ENCODE measurements around the gene KCNE4. TPM values are rescaled to one million over a fixed set of nuclear protein-coding genes. Genes with fewer than 3 reads are reported as not detected.

Gene KCNE4, protein sequence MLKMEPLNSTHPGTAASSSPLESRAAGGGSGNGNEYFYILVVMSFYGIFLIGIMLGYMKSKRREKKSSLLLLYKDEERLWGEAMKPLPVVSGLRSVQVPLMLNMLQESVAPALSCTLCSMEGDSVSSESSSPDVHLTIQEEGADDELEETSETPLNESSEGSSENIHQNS
- 7.4 to 23.2 TPM (median 22.3 TPM) in 3 replicates for total RNA-seq
- long read RNA-seq, transcript KCNE4-201 (2 exons, 3,291 nt) = major isoform, 45 of 51 reads
- long read RNA-seq, partial matches to known transcripts = 0 of 51 reads
- long read RNA-seq, other reads (novel, unspliced or antisense) = 6 of 51 reads

DNA sequence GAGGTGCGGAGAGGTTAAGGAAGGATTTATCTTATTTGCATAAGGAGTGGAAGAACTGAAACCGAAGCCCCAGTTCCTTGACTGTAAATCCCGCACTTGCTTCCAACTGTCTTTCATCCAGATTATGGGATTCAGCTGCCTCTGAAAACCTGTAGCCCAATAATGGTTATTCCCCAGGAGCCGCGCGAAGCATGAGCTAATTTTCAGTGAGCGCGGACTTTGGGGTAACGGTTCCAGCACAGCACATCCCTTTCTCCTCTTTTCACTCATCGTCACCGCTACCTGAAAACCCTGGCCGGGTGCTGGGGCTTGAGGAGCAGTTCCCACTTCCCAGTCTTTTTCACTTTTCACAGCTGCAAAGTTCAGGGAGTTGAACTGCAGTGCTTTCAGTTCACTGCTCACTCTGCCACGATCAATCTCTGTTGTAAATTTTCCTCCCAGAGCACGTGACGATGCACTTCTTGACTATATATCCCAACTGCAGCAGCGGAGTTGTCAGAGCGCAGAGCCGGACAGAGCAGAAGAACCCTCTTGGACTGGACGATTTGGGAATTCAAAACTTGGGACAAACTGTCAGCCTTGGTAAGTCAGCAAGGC lies at the start of gene KCNE4:
TSS of gene KCNE4 (plus strand) at position 498 of the 597 bp plus-strand sequence. CDS start 641 bp downstream, outside the sequence.
- Mint-ChIP-seq H3K36me3 (ENCODE audit: low read depth) (peaks cover 5% of the 10 kb centered on the region), H3K27ac (ENCODE audit: unreplicated experiment) (peak within 1 kb of the TSS; percentile 98), H3K27me3 (ENCODE audit: low read depth) (no peaks in the 10 kb centered on the region), H3K4me3 (ENCODE audit: unreplicated experiment) (peak within 1 kb of the TSS; percentile 70), H3K4me1 (ENCODE audit: low read depth) (peaks cover 95% of the 10 kb centered on the region), H3K9me3 (ENCODE audit: low read depth) (no peaks in the 10 kb centered on the region)
- DNase-seq (ENCODE audit: low spot score) = no peak
- TF ChIP-seq, protein P1, sequence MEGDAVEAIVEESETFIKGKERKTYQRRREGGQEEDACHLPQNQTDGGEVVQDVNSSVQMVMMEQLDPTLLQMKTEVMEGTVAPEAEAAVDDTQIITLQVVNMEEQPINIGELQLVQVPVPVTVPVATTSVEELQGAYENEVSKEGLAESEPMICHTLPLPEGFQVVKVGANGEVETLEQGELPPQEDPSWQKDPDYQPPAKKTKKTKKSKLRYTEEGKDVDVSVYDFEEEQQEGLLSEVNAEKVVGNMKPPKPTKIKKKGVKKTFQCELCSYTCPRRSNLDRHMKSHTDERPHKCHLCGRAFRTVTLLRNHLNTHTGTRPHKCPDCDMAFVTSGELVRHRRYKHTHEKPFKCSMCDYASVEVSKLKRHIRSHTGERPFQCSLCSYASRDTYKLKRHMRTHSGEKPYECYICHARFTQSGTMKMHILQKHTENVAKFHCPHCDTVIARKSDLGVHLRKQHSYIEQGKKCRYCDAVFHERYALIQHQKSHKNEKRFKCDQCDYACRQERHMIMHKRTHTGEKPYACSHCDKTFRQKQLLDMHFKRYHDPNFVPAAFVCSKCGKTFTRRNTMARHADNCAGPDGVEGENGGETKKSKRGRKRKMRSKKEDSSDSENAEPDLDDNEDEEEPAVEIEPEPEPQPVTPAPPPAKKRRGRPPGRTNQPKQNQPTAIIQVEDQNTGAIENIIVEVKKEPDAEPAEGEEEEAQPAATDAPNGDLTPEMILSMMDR (IDR thresholded peaks at IDR 0.05) = no peak

DNA sequence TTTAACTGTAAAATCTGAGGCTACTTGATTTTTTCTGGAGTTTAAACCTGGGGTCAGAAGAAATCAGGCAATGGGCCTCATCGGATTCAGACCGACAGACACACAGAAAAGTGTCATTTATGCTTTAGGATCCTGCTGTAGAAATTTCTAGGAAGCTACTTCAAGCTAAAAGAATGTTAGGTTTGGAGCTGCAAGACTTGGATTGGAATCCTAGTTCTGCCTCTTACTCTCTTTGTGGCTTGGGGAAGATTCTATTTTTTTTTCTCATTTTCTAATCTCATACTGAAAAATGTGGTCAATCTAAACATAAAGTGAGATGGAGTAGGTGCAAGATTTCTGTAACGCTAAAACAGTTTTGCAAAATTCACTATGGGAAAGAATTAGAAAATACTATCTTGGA lies 48.8 kb upstream of the KCNE4 start:
- Mint-ChIP-seq H3K36me3 (ENCODE audit: low read depth) (peaks cover 6% of the 10 kb centered on the region), H3K27ac (ENCODE audit: unreplicated experiment) (peak overlapping the region; percentile 89), H3K4me3 (ENCODE audit: unreplicated experiment) (no peak overlapping the region), H3K4me1 (ENCODE audit: low read depth) (peaks cover 65% of the 10 kb centered on the region), H3K9me3 (ENCODE audit: low read depth) (peaks cover 14% of the 10 kb centered on the region), H3K27me3 (ENCODE audit: low read depth) (no peaks in the 10 kb centered on the region)
- TF ChIP-seq, protein P1 (IDR thresholded peaks at IDR 0.05) = no peak
- no peak for DNase-seq (ENCODE audit: low spot score)

DNA sequence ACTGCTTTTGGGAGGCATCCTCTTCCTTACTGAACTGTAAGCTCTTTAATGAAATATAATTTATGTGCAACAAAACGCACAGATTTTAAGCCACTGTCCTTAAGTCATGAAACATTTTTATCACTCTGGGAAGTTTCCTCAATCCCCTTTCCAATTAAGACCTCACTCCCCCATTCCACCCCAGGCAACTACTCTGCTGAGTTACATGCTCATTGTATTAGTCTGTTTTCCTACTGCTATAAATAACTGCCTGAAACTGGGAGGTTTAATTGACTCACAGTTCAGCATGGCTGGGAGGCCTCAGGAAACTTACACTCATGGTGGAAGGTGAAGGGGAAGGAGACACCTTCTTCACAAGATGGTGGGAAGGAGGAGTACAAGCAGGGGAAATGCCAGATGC lies 46.5 kb upstream of the KCNE4 start:
- no peak for DNase-seq (ENCODE audit: low spot score)
- peaks cover 77% of the 10 kb centered on the region for H3K4me1 Mint-ChIP-seq (ENCODE audit: low read depth)
- no peaks in the 10 kb centered on the region for H3K27me3 Mint-ChIP-seq (ENCODE audit: low read depth)
- H3K9me3 Mint-ChIP-seq (ENCODE audit: low read depth) = peaks cover 22% of the 10 kb centered on the region
- no peak overlapping the region for H3K4me3 Mint-ChIP-seq (ENCODE audit: unreplicated experiment)
- peaks cover 3% of the 10 kb centered on the region for H3K36me3 Mint-ChIP-seq (ENCODE audit: low read depth)
- H3K27ac Mint-ChIP-seq (ENCODE audit: unreplicated experiment) = peak overlapping the region; percentile 19
- TF ChIP-seq, protein P1 (IDR thresholded peaks at IDR 0.05) = no peak

DNA sequence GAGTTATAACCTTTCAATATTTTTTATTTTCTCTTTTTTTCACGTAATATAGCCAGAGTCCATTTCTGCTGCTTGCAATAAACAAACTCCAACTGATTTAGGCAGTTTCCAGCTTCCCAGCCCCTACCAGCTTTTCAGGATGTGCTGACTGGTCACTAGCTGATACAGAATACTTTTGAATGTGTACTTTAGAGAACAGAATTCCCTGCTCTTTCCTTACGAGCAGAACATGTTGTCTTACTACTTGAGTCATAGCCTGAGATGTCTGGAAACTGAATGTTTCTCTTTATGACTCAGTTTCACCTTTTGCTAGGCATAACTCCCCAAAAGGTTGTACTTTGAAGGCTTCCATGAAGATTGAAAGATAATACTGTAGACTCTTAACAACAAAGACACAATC lies 44.5 kb upstream of the KCNE4 start:
- TF ChIP-seq, protein P1 (IDR thresholded peaks at IDR 0.05) = no peak
- no peak overlapping the region for H3K4me3 Mint-ChIP-seq (ENCODE audit: unreplicated experiment)
- H3K36me3 Mint-ChIP-seq (ENCODE audit: low read depth) = peaks cover 3% of the 10 kb centered on the region
- H3K4me1 Mint-ChIP-seq (ENCODE audit: low read depth) = peaks cover 66% of the 10 kb centered on the region
- no peaks in the 10 kb centered on the region for H3K27me3 Mint-ChIP-seq (ENCODE audit: low read depth)
- no peak for DNase-seq (ENCODE audit: low spot score)
- H3K9me3 Mint-ChIP-seq (ENCODE audit: low read depth) = peaks cover 25% of the 10 kb centered on the region
- H3K27ac Mint-ChIP-seq (ENCODE audit: unreplicated experiment) = peak overlapping the region; percentile 98

DNA sequence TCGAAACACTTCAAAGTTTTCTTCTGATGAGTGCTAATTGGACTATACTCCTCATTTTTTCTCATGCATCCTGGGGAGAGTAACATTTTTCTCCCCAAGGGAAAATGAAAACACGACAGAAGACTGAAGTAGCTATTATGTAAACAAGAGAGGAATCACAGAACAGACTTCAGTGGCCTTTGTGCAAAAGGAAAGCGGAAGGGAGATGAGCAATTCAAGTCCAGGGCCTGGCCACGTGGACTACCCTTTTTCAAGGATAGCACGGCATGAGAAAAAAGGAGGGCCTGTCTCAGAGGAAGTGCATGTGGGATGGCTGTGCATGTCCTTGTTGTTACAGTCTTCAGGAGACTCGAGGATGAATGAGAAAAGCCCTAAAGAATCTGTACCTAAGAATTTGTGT lies 43.8 kb upstream of the KCNE4 start:
- DNase-seq (ENCODE audit: low spot score) = no peak
- H3K4me3 Mint-ChIP-seq (ENCODE audit: unreplicated experiment) = no peak overlapping the region

More for the DNA sequence above, 43.8 kb upstream of the KCNE4 start:
- TF ChIP-seq, protein P1 (IDR thresholded peaks at IDR 0.05) = no peak
- no peaks in the 10 kb centered on the region for H3K27me3 Mint-ChIP-seq (ENCODE audit: low read depth)
- peaks cover 7% of the 10 kb centered on the region for H3K36me3 Mint-ChIP-seq (ENCODE audit: low read depth)
- peak overlapping the region; percentile 98 for H3K27ac Mint-ChIP-seq (ENCODE audit: unreplicated experiment)
- H3K9me3 Mint-ChIP-seq (ENCODE audit: low read depth) = peaks cover 29% of the 10 kb centered on the region
- H3K4me1 Mint-ChIP-seq (ENCODE audit: low read depth) = peaks cover 60% of the 10 kb centered on the region
